ENCODE results near the gene CTBP2.
"Not testable (repeated sequence)": the region's sequence is repeated elsewhere in the genome, so short reads cannot be mapped to it uniquely, and the experiment has no call there.

Gene CTBP2

GRCh38 chr10:125158601-125159485, 1.5 kb downstream of the CTBP2 start:
- no peak for DNase-seq (ENCODE audit: low read depth in 2 of 2, low spot score in 1 of 2)

DNA sequence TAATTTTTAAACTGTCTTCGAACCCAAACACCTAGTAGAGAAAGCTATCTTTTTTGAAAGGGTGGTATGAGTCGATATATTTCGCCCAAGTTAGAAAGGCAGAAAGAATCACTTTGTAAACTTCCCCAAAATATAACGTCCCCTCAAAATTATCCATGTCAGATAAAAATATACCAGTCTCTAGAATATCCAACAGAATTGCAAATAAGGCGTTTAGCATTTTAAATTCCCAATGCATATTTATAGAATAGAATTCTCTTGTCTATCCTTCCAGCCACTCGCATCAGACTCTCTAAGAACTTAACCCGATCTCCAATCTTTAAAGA, 2.1 kb downstream of the CTBP2 start:
- no peak for DNase-seq (ENCODE audit: low read depth in 2 of 2, low spot score in 1 of 2)

- DNase-seq (ENCODE audit: low read depth in 2 of 2, low spot score in 1 of 2): no peak
Measured at GRCh38 chr10:125157505-125157904, 2.9 kb downstream of the CTBP2 start.

- DNase-seq (ENCODE audit: low read depth in 2 of 2, low spot score in 1 of 2): no peak
Measured at GRCh38 chr10:125156739-125157480, 3.5 kb downstream of the CTBP2 start.

DNA sequence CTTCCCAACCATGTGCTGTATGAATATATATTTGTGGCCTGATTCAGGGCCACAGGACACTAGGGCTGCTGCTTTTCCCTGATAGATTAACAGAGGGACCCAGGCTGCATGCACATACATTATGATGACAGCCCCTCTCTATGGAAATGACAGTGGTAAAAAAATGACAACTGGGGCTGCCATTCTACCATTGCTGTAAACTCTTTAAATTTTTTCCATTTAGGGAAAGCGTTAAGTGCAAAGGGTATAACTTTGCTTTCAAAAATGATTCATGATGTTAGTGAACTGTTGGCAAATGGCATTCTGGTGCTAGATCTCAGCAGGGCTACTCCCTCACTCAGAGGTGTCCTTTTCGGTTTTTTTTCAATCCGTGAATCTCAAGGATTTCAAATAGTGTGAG, 4.2 kb downstream of the CTBP2 start:
- DNase-seq (ENCODE audit: low read depth in 2 of 2, low spot score in 1 of 2): no peak

- DNase-seq (ENCODE audit: low read depth in 2 of 2, low spot score in 1 of 2): no peak
Measured at GRCh38 chr10:125155101-125155500, 5.3 kb downstream of the CTBP2 start.

DNA sequence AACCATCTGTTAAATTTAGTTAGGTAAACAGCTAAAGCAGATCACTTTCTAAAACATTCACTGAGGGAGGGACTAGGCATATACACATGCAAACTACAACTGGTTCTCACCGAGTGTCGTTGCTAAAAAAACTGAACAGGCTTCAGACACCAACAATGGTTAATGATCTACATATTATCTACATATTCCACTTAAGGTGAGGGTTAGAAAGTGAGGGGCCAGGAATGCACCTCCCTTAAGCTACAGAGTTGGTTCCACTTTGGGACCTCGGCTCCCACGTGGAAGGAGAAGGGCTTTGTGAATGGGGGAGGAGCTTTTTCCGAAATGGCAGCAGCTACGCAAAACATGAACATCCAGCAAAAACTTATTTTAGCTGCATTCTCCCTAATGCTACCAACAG, 5.8 kb downstream of the CTBP2 start:
- no peak for DNase-seq (ENCODE audit: low read depth in 2 of 2, low spot score in 1 of 2)

DNA sequence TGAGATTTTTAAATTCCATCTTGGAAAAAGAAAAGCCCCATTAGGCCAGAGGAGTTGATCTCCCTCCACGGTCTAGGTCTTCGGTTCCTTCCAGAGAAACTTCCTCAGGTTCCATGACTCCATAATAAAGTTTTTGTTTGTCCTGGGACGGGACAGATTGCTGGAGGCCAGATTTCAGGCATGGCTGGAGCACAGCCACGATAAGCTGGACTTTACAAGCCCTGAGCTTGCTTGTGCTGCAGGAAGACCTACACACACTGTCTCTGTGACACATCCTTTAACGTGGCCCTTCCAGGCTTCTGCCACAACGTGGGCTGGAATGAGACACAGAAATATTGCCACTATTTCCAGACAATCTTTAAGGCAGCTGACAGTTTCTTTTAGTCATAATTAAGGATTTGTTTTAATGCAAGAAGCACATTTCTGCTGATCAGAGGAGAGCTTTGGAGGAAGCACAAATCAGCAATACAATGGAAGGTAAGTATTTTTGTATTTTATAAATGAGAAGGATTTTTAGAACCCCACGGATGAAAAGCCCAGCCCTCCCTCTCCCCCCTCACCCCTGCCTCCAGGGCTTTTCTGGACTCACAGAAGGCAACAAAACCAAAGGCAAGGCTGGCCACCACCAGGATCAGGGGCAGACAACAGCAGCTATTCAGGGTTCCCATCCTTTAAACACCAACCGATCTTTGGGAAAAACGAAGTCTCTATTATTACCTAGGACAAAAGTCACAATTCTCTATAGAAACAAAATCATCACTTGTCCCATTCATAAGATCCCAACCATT, 6.5 kb downstream of the CTBP2 start:
- DNase-seq (ENCODE audit: low read depth in 2 of 2, low spot score in 1 of 2): no peak

DNA sequence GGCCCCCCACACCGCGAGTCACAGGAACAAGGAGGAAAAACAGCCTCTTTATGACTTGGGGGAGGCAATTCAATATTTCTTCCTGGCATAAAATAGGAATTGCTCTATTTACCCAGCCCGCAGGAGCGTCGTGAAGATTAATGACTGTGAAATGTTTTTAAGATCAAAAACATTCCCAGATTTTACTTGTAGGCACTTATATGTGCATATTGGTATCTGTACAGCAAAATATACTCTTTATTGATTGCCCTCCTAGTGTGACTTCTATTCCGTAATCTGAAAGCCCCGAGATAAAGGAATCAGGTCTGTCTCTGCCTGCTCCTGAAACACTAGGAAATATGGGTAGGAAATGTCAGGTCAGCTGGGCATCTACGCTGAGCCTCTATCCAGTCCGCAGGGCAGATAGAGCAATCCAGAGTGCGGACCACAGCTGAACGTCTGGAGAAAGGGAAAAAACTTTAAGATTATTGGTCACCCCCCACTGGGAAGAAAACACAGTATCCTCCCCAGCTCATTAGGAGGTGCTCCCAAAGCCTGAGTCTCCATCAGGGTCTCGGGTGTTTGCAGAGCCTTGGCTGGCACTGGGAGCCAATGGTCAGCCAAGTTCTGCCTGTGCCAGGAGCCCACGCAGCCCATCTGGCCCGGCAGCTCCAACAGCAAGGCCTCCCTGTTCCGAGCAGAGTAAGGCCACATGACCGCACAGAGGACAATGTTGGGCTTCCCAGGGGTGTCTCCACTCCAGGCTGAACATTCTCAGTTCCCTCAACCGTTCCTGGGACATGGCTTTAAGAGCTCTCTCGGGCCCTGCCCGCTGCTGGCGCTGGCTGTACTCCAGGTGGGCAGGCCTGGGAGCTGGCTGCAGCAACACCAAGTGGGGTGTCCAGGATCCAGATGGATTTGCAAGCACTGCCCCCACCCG, 7.7 kb downstream of the CTBP2 start:
- DNase-seq (ENCODE audit: low read depth in 2 of 2, low spot score in 1 of 2): no peak

- DNase-seq (ENCODE audit: low read depth in 2 of 2, low spot score in 1 of 2): no peak
Measured at GRCh38 chr10:125151553-125152449, 8.6 kb downstream of the CTBP2 start.

DNA sequence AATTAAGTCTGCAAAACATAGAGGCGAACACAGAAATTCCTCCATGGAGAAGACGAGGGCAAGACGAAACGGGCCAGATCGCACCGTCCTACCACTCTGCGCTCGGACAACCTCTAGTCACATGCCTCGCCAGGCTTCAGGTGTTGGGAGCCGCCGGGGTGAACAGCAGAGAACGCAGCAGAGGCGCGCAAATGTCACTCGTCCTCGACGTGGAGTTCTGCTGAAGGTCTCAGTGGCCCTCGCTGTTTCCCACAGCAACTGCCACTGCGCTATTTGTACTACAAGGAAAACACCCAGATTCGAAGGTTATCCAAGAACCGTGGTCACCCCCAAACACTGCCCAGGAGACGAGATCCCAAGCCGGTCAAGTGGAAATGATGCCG, 9.2 kb downstream of the CTBP2 start:
- DNase-seq (ENCODE audit: low read depth in 2 of 2, low spot score in 1 of 2): no peak

DNA sequence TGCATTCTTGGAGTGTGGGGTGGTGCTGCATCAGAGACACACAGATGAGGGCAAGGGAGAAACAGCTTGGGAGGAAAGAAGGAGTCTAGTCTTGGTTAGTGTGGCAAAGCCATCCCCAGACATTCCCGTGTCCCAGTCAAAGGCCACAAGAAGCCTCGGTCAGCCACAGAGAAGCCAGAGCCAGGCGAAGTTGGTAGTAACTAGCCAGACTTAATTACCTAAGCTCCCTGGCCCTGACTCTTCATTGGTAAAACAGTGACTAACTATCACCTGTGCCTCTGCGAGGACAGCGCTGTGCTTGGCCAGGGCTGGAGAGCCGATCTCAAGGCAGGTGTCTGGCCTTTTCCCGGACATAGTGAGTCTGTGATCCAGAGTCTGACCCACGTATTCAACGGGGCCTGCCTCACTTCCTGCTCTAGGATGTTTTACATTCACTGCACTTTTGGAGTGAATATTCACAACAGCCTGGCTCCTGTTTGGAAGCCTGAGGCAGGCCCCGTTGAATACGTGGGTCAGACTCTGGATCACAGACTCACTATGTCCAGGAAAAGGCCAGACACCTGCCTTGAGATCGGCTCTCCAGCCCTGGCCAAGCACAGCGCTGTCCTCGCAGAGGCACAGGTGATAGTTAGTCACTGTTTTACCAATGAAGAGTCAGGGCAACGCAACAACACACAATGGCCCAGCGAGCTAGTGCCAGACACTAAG, 9.8 kb downstream of the CTBP2 start:
- DNase-seq (ENCODE audit: low read depth in 2 of 2, low spot score in 1 of 2): not testable (repeated sequence)

DNA sequence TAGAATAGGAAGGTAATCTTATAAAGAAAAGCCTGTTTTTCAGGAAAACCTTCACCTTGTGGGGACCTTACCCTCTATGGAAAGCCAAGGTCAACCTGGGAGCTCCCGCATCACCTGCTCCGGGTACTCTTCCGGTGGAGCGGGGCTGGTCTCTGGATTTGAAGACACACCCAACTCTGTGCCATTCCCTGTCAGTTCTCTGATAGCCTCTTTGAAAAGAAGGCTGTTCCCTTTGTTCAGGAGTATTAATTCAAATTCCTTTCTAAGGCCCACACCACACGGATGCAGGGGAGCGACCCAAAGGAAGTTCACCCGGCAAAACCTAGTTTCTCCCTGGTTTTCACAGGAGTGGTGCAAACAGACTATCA, 10.7 kb downstream of the CTBP2 start:
- no peak for DNase-seq (ENCODE audit: low read depth in 2 of 2, low spot score in 1 of 2)

GRCh38 chr10:125149036-125149679, 11.2 kb downstream of the CTBP2 start:
- no peak for DNase-seq (ENCODE audit: low read depth in 2 of 2, low spot score in 1 of 2)

GRCh38 chr10:125148528-125148927, 11.8 kb downstream of the CTBP2 start:
- DNase-seq (ENCODE audit: low read depth in 2 of 2, low spot score in 1 of 2): no peak

GRCh38 chr10:125147971-125148439, 12.4 kb downstream of the CTBP2 start:
- no peak for DNase-seq (ENCODE audit: low read depth in 2 of 2, low spot score in 1 of 2)

DNA sequence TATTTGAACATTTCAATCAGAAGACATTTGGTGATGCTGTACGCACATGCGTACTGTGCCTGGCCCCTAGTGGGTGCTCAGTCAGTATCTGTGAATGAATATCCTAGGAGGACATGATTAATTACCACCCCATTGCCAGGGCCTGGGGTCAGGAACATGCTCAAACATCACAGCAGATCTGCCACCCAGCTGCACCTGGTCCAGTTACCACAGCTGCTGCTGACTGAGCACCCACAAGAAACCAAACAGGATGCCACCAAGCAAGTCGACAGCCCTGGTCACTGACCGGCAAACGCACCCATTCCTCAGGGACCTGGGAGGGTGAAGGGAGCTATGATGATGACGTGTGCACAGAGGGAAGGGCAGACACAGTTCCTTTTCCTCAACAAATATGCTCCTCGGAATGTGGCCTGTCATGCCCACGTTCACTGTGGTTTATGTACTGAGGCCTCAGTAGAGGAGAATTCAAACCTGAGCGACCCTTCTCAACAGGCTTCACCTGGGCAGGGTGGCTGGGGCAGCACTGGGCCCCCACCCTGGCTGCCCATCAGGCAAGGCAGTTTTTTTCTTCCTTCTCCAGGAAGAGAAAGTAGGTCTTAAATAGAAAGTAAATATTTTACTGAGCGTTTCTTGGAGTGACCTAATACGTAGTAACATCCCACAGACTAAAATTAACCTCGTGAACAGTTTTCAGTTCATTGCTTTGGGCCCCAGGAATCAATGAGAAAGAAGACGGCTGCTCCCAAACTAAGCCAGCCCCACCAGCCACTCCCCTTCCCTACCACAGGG, 13.4 kb downstream of the CTBP2 start:
- DNase-seq (ENCODE audit: low read depth in 2 of 2, low spot score in 1 of 2): no peak

DNA sequence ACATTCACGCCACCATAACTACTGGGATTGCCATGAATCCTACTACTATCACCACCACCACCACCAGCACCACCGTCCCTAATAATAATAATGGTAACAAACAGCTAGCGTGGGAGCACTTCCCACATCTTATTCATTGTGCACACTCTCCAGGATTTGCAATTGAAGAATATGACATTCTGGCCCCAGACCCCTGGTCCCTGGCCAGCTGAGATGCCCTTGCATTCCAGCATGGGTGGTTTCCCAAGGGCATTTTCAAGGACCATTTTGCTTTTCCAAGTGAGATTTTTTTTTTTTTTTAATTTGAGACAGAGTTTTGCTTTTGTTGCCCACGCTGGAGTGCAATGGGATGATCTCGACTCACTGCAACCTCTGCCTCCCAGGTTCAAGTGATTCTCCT, 14.7 kb downstream of the CTBP2 start:
- no peak for DNase-seq (ENCODE audit: low read depth in 2 of 2, low spot score in 1 of 2)

Measured in stimulated activated CD8-positive, alpha-beta memory T cell treated with anti-CD3 and anti-CD28 coated beads, Interleukin-4, amount 100 ng/mL, for 4 hours (primary cell).